Peyer's patch (tissue), 4 donors: Measurements from ENCODE around the gene IMPA2.

Experiments used
- POLR2A ChIP-seq, 2 donors: fragments of 450-650 bp; IDR thresholded peaks; one replicate each; pipeline ENCODE4 v1.5.1; 2017; ENCODE audit warnings: antibody characterized with exemption in 2 of 2, mild to moderate bottlenecking in 2 of 2, moderate library complexity in 2 of 2
- TF ChIP-seq, protein P1 (sequence below), 6 experiments: fragments of 450-650 bp in 4 of 6; fragments of 200-600 bp in 2 of 6; sonication (generic) in 1 of 6; IDR thresholded peaks; one replicate each; pipeline ENCODE4 v1.5.1; 2017 to 2019; ENCODE audit warnings: antibody characterized with exemption in 6 of 6, mild to moderate bottlenecking in 3 of 6, moderate library complexity in 1 of 6

DNA sequence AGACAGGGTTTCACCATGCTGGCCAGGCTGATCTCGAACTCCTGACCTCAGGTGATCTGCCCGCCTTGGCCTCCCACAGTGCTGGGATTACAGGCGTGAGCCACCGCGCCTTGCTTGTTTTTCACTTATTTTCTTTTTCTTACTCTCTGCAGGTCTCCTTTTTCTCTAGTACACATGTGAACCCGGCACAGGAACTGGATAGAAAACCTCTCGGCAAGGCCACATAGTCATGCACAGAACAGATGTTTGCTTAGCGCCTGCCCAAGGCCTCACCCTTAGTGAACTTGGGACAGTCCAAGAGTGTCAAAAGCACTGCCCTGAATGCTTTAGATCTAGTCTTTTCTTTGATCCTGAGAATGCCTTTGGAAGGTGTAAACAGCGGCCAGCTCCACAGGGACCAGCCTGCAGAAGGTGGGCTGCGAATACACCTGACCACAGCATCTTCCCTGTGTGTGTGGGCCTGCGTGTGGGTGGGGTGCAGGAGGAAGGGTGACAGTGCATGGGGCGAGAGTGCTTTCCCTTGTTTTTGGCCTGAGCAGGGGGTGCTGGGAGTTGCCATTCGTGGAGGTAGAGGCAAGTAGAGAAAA is 27.0 kb downstream of the IMPA2 start:
- TF ChIP-seq, protein P1, sequence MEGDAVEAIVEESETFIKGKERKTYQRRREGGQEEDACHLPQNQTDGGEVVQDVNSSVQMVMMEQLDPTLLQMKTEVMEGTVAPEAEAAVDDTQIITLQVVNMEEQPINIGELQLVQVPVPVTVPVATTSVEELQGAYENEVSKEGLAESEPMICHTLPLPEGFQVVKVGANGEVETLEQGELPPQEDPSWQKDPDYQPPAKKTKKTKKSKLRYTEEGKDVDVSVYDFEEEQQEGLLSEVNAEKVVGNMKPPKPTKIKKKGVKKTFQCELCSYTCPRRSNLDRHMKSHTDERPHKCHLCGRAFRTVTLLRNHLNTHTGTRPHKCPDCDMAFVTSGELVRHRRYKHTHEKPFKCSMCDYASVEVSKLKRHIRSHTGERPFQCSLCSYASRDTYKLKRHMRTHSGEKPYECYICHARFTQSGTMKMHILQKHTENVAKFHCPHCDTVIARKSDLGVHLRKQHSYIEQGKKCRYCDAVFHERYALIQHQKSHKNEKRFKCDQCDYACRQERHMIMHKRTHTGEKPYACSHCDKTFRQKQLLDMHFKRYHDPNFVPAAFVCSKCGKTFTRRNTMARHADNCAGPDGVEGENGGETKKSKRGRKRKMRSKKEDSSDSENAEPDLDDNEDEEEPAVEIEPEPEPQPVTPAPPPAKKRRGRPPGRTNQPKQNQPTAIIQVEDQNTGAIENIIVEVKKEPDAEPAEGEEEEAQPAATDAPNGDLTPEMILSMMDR (IDR thresholded peaks at IDR 0.05), result no peak
- TF ChIP-seq POLR2A (IDR thresholded peaks at IDR 0.05), result peak; percentile 26 to 38
